OCI-LY3 (cell line): ENCODE results near the gene MRPL38.

Source experiments
- CTCF ChIP-seq: fragments of 200-600, 300-600 bp; sonication (generic); IDR thresholded peaks from 2 replicates; pipeline ENCODE4 v1.5.1; 2014; ENCODE audit warnings: antibody characterized with exemption, low read length, low read depth
- EZH2phosphoT487 ChIP-seq: fragments of 200-600 bp; shearing (Covaris generic); IDR thresholded peaks from 2 replicates; pipeline ENCODE4 v1.6.1; 2018; ENCODE audit warnings: antibody characterized with exemption, mixed run types, low read depth

- TF ChIP-seq CTCF: no peak
- TF ChIP-seq EZH2phosphoT487: no peak
Measured at GRCh38 chr17:75932852-75933251, 28.2 kb upstream of the MRPL38 start.
